ENCODE data around the gene ZGPAT. TPM values are rescaled to one million over a fixed set of nuclear protein-coding genes. Genes with fewer than 3 reads are reported as not detected.

ZGPAT gene
- total and polyA plus RNA-seq, 2 of the 4 experiments (the other 2 are of a cell fraction), result 13.4 to 20.2 TPM

DNA sequence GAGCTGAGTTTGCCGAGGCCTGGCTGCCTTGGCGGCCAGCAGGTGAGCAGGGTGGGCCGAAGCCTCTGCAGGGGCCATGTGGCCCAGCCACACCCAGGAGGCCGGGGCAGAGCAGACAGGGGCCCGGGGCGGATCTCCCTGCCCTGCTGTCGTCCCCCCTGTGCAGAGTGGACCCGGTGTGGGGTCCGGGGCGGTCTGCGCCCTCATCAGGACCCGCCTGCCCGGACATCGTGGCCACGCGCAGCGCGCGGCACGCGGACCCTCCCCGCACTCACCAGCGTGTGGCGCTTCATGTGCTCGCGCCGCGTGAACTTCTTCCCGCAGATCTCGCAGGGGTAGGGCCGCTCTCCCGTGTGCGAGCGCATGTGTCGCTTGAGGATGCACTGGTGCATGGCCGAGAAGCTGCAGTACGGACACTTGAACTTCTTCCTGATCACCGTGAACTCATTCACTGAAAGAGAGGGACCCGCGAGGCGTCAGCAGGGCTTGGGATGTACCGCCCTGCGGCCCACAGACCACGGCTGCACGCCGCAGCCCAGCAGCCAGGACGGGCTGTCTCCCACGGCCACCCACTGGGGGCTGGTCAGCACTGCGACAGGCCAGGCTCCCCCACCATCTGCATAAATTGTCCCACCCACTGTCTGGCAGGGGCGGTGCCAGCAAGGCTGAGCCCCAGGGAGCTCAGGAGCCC lies 44.7 kb downstream of the ZGPAT start:
- Histone ChIP-seq H2BK120ac (ENCODE audit: low read depth, low read length) (no peak overlapping the region), H3K27me3 (ENCODE audit: control insufficient read depth, insufficient read depth, low read length) (no peaks in the 10 kb centered on the region), H3K18ac (ENCODE audit: low read depth, low read length) (no peak overlapping the region), H3K14ac (replicated peaks; ENCODE audit: low read depth, low read length) (no peak overlapping the region), H2BK20ac (ENCODE audit: low read depth, low read length) (no peak overlapping the region), H3K4ac (ENCODE audit: low read depth, low read length) (no peak overlapping the region), H4K91ac (ENCODE audit: insufficient read depth, low read depth, low read length) (no peak overlapping the region), H2BK5ac (ENCODE audit: low read depth, low read length, poor library complexity, severe bottlenecking) (no peak overlapping the region), H3K56ac (ENCODE audit: extremely low read depth, insufficient read depth, low read length) (no peak overlapping the region), H4K5ac (ENCODE audit: low read depth, low read length) (no peak overlapping the region), H4K20me1 (ENCODE audit: insufficient read depth, low read length) (no peaks in the 10 kb centered on the region; the same call in 1 of the 2 replicates), H2AK9ac (replicated peaks; ENCODE audit: low read depth, low read length, poor library complexity) (no peak overlapping the region), H3K23ac (ENCODE audit: low read depth, low read length) (no peak overlapping the region), H3K27ac (ENCODE audit: insufficient read depth, low read length) (no peak overlapping the region), H3K9me1 (ENCODE audit: insufficient read depth, low read length) (0 out of 2 replicates have a peak, but pooled peaks cover 4% of the 10 kb centered on the region), H2BK15ac (ENCODE audit: low read depth, low read length) (no peak overlapping the region), H4K8ac (ENCODE audit: low read depth in 2 of 2, low read length in 2 of 2) (no peak overlapping the region), H3K4me2 (ENCODE audit: low read depth, low read length) (no peak overlapping the region), H3K4me3 (ENCODE audit: insufficient read depth, low read depth, low read length) (no peak overlapping the region), H3K79me1 (ENCODE audit: low read depth in 1 of 2, low read length in 2 of 2) (peaks cover 0 to 7% of the 10 kb centered on the region in 2 experiments; a peak in 1 of 4 replicates), H3K9ac (ENCODE audit: low read depth, low read length) (no peak overlapping the region), H2AFZ (replicated peaks; ENCODE audit: low read length, poor library complexity) (no peak overlapping the region), H3K9me3 (ENCODE audit: control insufficient read depth, insufficient read depth, low read length) (no peaks in the 10 kb centered on the region), H3K36me3 (ENCODE audit: control insufficient read depth, insufficient read depth, low read length) (peaks cover 5% of the 10 kb centered on the region; the same call in 1 of the 2 replicates), H2AK5ac (ENCODE audit: low read depth, low read length) (no peak overlapping the region), H3K4me1 (ENCODE audit: control insufficient read depth, insufficient read depth, low read length) (no peaks in the 10 kb centered on the region)
- in situ Hi-C loops (cut with MboI; ENCODE audit: low sequenced_read_pairs) (no loop called here), dilution Hi-C loops (cut with HindIII; ENCODE audit: low sequenced_read_pairs, unreplicated experiment) (no loop called here), intact Hi-C loops (cut with micrococcal nuclease) (no loop called here)
- no TSS peak for BruUV-seq (replicated peaks)
- TF ChIP-seq, protein P1, sequence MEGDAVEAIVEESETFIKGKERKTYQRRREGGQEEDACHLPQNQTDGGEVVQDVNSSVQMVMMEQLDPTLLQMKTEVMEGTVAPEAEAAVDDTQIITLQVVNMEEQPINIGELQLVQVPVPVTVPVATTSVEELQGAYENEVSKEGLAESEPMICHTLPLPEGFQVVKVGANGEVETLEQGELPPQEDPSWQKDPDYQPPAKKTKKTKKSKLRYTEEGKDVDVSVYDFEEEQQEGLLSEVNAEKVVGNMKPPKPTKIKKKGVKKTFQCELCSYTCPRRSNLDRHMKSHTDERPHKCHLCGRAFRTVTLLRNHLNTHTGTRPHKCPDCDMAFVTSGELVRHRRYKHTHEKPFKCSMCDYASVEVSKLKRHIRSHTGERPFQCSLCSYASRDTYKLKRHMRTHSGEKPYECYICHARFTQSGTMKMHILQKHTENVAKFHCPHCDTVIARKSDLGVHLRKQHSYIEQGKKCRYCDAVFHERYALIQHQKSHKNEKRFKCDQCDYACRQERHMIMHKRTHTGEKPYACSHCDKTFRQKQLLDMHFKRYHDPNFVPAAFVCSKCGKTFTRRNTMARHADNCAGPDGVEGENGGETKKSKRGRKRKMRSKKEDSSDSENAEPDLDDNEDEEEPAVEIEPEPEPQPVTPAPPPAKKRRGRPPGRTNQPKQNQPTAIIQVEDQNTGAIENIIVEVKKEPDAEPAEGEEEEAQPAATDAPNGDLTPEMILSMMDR (conservative IDR thresholded peaks at IDR 0.05; ENCODE audit: low read depth, low read length), result no peak
- TF ChIP-seq MAFK (IDR thresholded peaks at IDR 0.05; ENCODE audit: low read depth, low read length), result no peak
- TF ChIP-seq, protein P2, sequence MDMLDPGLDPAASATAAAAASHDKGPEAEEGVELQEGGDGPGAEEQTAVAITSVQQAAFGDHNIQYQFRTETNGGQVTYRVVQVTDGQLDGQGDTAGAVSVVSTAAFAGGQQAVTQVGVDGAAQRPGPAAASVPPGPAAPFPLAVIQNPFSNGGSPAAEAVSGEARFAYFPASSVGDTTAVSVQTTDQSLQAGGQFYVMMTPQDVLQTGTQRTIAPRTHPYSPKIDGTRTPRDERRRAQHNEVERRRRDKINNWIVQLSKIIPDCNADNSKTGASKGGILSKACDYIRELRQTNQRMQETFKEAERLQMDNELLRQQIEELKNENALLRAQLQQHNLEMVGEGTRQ (IDR thresholded peaks at IDR 0.05; ENCODE audit: low read depth, low read length), result no peak
- no peak for TF ChIP-seq FOS (IDR thresholded peaks at IDR 0.05; ENCODE audit: low read depth, low read length)
- no peak for TF ChIP-seq BHLHE40 (IDR thresholded peaks at IDR 0.05; ENCODE audit: low read depth, low read length)
- TF ChIP-seq CHD1 (IDR thresholded peaks at IDR 0.05; ENCODE audit: low read depth, low read length), result no peak
- no peak for TF ChIP-seq NFE2L2 (IDR thresholded peaks at IDR 0.05; ENCODE audit: low read depth, low read length)
- no peak for TF ChIP-seq MXI1 (IDR thresholded peaks at IDR 0.05; ENCODE audit: borderline replicate concordance, low read depth, low read length)
- no peak for TF ChIP-seq SMC3 (IDR thresholded peaks at IDR 0.05; ENCODE audit: low read depth, low read length)
- ATAC-seq (ENCODE audit: low read depth) (no peak; the same call in 1 of the 2 replicates), DNase-seq (no peak)
- WGBS, 2 experiments (ENCODE audit: extremely low coverage in 2 of 2, insufficient read length in 1 of 2), result 92% methylated on average over 36 of the region's 50 CpGs; no CpG with 5 or more reads in 1 of the 2 experiments
- ChIA-PET CTCF (no interaction called here), POLR2A (ENCODE audit: unreplicated experiment) (interaction anchor here (0.5 kb wide), 1 partner anchor 125 kb away, joined by 3 read pairs; no protein-coding TSS in a partner anchor)

All from IMR-90 (cell line).